Adipose tissue (tissue), 3 donors: ENCODE data around the gene POU6F2. TPM values are rescaled to one million over a fixed set of nuclear protein-coding genes. Genes with fewer than 3 reads are reported as not detected.

ENCODE experiments used
- H3K27ac ChIP-seq: one replicate; pipeline ENCODE4 v1.5.1; 2013; ENCODE audit warnings: low read depth, low read length
- WGBS, 3 donors: extraction: QIAGEN DNeasy Blood & Tissue Kit; methylation state at CpG; one replicate each; pipeline ENCODE4 v1.1.7; 2013; 5-methylcytosine and 5-hydroxymethylcytosine counted together
- polyA plus RNA-seq, 3 donors: library from polyadenylated mRNA; stranded (reverse); fragments of 200-250 nt; gene quantifications; one replicate each; pipeline ENCODE4 v1.2.3, GENCODE V29; 2013
- donor health status: healthy with polysubstance abuse.
- donor health status: Bipolar disorder and iron deficiency.
- donor health status: healthy.

The POU6F2 gene
- polyA plus RNA-seq, 3 donors: 0.16 to 0.64 TPM; not detected in 1

DNA sequence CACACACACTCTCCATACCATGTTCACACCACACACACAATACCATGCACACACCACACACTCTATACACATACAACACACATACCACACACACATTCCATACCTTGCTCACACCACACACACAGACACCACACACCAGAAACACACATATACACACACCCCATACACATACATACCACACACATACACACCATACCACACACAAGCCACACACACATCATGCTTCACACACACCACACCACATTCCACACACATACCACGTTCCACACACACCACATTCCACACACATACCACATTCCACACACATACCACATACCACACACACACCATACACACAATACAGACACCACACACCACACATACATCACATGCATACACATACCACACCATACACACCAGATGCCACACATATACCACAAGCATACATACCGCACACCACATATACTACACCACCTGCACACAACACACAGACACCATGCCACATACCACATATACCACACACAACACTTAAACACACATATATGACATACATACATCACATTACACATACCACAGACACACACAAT is 282.7 kb downstream of the POU6F2 start:
- no peak overlapping the region for H3K27ac ChIP-seq
- 89 to 90% (median 90%) methylated on average over 2 of the region's 2 CpGs for WGBS, 3 donors

DNA sequence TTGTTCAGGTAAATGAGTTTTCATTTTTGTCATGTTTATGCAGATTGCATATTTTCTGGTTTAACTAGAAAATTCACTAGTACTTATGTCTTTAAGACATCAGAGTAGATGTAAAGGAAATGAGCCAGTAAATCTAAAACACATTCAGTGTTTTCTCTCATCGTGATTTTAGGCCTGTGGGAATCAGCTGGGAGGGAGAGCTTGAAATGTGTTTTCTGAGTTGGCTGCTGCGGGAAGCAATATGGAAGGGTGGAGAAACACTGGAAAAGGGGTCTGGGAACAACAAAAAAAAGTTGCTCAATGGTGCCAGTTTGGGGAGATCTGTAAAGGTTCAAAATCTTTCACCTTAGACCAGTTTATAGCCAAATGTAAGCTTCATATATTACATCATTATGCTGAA is 284.1 kb downstream of the POU6F2 start:
- no peak overlapping the region for H3K27ac ChIP-seq
- WGBS, 3 donors: 74 to 88% (median 77%) methylated on average over 2 of the region's 2 CpGs

DNA sequence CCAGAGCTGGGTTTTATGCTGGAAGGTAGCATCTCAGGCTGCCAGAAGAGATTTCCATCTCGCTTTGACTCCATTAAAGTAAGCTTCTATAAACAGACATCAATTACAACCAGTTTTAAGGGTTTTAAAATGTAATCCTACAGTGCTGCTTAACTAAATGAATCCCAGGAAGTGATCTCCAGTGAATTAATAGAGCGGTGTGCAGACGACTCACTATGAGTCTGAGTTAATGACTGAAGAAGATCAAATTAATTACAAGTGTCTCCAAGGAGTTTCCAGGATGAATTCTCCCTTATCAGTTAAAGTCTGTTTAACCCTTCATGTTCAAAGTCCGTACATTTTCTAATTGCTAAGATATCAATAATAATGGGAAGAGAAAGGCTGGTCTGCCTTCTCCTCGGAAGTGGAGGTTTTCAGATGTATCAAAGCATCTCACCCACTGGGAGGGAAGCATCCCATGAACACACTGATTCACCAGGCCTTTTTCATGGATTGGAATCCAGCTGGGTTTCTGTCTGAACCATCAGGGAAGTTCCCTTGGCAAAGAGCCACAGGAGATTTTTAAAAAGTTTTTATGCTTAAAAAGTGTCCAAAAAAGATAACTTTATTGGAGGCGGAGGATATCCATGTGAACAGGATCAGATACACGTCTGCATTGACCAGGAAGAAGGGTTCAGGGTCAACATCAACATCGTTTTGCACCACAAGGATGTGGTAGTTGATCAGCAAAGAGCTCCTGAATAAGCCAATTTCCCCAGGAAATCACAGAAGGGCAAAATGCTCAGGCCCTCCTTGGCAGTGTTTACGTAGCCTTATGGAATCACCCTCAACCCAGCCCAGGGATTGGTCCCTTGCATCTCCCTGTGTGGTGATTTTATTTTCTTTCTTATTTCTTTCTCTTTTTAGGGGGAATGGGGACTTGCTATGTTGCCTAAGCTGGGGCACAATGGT is 288.2 kb downstream of the POU6F2 start:
- WGBS, 3 donors: 53 to 71% (median 61%) methylated on average over 9 of the region's 9 CpGs
- H3K27ac ChIP-seq: no peak overlapping the region

DNA sequence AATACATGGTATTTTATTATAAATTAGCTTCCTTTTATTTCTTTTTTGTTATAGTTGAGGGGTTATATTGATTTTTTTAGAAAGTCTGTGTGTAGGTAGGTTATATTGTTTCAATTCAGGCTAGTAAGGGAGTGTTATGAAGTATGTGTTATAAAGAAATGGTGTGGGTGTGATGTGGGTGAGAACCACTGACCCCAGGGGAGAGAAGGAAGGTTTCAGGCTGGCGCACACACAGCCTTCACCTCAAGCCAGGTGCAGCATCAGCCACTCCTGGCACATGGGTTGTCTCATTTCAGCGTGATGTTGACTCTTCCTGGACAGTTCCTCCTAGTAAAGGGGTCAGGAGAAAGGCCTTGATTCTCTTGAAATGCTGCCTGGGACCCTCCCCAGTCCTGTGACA is 291.3 kb downstream of the POU6F2 start:
- no peak overlapping the region for H3K27ac ChIP-seq

DNA sequence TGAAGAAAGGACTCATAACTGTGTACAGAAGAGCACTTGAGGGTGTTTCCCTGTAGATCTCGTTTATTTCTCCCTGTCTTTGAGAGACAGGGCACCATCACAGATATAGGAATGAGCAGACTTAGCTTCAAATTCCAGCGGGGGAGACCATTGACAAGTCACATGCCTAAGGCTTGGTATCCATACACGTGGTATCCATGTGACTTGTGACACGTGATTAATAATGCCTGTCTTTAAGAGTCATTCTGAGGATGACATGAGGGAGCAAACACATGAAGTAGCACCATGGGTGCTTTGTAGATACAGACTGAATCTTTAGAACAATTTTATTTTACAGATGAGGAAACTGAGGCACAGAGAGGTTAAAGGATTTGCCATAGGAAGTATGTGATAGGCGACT is 292.3 kb downstream of the POU6F2 start:
- 76 to 81% (median 81%) methylated on average over 5 of the region's 5 CpGs for WGBS, 3 donors
- no peak overlapping the region for H3K27ac ChIP-seq

More for the DNA sequence above, 291.3 kb downstream of the POU6F2 start:
- 56 to 80% (median 65%) methylated on average over 2 of the region's 2 CpGs for WGBS, 3 donors

DNA sequence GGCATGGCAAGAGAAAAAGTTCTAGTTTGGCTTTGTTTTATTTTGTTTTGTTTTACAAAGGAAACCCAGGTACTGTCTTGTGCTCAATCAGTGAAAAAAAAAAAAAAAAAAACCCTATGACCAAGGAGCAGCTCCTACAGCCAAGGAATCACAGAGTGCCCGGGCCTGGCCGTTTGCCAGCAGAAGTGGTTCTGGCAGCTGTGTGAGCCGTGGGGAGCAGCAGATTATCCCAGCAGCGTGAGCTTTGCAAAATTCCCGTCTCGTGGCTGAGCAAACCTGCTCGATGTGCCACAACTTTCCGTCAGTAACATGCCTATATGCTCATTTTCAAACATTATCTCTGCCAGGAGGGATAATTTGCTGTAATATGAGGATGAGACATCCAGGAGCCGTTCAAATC is 293.7 kb downstream of the POU6F2 start:
- WGBS, 3 donors: 19 to 42% (median 39%) methylated on average over 9 of the region's 9 CpGs
- no peak overlapping the region for H3K27ac ChIP-seq

DNA sequence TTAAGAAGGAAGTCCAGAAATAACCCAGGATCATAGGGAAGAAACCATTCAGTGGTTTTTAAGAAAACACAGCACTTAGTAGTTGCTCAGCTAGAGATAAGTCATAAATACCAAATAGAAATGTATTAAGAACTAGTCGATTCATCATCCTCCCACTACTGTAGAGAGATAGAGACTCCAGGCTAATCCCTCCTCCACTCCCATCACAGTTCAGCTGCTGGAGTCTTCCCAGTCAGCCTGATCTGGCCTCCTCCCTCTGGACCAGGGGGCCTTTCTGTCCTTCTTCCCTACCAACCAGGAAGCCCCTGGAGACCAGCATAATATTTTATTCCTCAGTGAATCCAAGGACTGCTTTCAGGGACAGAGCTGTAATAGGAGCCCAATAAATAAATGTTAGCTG is 294.4 kb downstream of the POU6F2 start:
- H3K27ac ChIP-seq: no peak overlapping the region
- 54 to 70% (median 60%) methylated on average over 1 of the region's 1 CpG for WGBS, 3 donors

DNA sequence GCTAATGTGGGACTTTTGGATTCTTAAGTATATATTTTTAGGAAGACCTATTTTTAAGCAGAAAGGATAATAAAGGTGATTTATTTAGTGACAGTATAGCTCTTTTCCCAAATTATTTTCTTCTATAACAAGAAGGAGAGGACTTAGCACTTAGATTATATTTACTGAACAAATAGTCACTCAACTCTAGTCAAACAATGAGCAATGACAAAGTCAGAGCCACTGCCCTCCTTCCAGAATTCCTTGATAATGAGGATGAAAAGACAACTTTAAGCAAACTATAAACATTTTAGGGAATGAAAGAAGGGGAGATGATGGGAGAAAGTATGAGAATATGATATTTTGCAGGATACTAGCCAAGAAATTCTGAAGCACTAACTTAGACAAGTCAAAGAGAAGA is 295.0 kb downstream of the POU6F2 start:
- H3K27ac ChIP-seq: no peak overlapping the region

DNA sequence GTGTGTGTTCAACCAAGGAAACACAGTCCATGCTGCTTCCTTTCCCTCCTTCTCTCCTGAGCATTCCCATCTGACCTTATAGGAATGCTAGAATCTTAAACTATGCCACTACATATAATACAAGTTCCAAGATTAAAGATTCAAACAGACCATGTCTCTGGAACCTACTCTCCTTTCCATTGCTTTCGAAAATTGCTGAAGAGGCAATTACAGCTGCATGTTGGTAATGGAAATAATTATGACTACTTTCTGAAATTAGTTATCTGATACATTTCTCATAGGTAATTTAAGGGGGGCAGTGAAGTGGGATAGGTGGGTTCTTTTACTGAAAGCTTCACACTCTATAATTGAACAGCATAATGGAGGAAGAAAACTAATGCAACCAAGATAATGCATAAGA is 302.6 kb downstream of the POU6F2 start:
- 0 to 37% (median 32%) methylated on average over 1 of the region's 1 CpG for WGBS, 3 donors
- H3K27ac ChIP-seq: no peak overlapping the region

GRCh38 chr7:39285256-39285655 is 307.5 kb downstream of the POU6F2 start:
- no peak overlapping the region for H3K27ac ChIP-seq
- 65 to 93% (median 71%) methylated on average over 2 of the region's 2 CpGs for WGBS, 3 donors

- no peak overlapping the region for H3K27ac ChIP-seq
- WGBS, 3 donors: 75 to 79% (median 77%) methylated on average over 3 of the region's 3 CpGs
Observed at GRCh38 chr7:39288303-39288702, 310.6 kb downstream of the POU6F2 start.

DNA sequence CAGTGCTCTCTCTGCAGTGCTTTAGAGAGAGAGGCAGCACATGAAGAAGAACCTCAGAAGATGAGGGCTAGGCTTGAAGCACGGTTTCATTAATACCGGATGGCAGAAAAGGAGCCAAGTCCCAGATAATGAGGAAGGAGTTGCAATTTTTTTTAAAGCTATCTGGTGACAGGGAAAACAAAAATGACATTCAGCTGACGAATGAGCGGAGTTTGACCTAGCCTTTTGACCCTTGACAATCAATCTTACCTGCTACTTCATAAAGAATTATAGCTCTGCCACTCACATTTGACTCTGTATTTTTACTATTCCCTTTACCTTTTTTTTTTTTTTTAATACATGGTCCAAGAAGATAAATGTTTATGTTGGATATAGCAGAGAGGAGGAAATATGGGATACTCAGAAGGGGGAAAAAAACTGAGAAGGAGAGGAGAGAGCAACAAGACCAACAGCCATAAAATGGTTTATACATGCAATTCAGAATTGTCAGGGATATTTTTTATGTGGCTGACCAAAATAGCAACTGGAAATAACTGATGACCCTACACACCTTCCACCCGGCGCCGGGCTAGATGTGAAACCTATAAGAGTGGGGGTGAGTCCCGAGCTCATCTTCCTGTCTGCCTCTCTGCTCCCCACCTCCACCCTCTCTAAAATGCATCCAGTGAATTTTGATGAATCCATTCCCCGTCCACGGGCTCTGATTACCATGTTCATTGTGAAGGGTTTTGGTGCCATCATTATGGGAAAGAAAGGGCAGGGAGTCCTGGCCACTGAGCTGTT is 314.1 kb downstream of the POU6F2 start:
- WGBS, 3 donors: 43 to 57% (median 47%) methylated on average over 10 of the region's 10 CpGs
- H3K27ac ChIP-seq: no peak overlapping the region

GRCh38 chr7:39293056-39293823 is 315.5 kb downstream of the POU6F2 start:
- WGBS, 3 donors: 49 to 79% (median 64%) methylated on average over 26 of the region's 26 CpGs
- no peak overlapping the region for H3K27ac ChIP-seq

- 94 to 97% (median 97%) methylated on average over 4 of the region's 4 CpGs for WGBS, 3 donors
Observed at GRCh38 chr7:39294022-39294421, 316.3 kb downstream of the POU6F2 start.

GRCh38 chr7:39295796-39296195 is 318.1 kb downstream of the POU6F2 start:
- H3K27ac ChIP-seq: no peak overlapping the region

More at GRCh38 chr7:39294022-39294421, 316.3 kb downstream of the POU6F2 start:
- no peak overlapping the region for H3K27ac ChIP-seq

- WGBS, 3 donors: 72 to 78% (median 77%) methylated on average over 6 of the region's 6 CpGs
- H3K27ac ChIP-seq: no peak overlapping the region
Observed at GRCh38 chr7:39299695-39300094, 322.0 kb downstream of the POU6F2 start.

DNA sequence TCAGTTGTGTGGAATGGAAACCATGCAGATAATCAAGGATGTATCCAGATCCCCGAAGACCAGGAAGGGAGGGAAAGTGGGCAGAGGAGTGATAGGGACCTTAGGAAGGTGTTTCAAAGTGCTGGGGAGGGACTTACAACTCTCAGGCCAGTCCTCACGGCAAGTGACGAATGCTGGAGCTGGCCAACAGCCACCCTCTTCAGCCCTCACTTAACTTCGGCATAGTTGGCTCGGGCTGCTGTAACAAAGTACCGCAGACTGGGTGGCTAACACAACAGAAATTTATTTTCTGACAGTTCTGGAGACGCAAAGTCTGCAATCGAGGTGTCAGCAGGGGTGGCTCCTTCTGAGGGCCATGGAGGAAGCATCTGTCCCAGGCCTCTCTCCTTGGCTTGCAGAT is 322.6 kb downstream of the POU6F2 start:
- 54 to 73% (median 59%) methylated on average over 8 of the region's 8 CpGs for WGBS, 3 donors
- no peak overlapping the region for H3K27ac ChIP-seq

DNA sequence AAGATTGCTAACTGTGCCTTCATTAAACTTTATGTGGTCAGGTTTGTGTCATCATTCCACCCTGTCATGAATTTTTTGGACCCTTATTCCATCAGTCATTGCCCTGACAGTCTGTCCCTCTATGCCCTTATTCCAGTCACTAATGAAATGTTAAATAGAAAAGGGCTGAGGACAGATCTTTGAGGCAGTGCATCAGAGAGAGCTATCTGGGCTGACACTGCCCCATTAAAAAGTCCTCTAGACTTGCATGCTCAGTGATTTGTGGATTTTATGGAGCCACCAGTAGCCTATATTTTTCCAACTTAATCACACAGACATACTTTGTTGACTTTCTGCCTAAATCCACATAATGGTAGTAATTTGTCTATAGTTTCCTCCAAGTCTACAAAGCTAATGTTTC is 323.8 kb downstream of the POU6F2 start:
- H3K27ac ChIP-seq: no peak overlapping the region

- WGBS, 3 donors: 69 to 82% (median 80%) methylated on average over 6 of the region's 6 CpGs
- no peak overlapping the region for H3K27ac ChIP-seq
Observed at GRCh38 chr7:39304178-39304577, 326.5 kb downstream of the POU6F2 start.
